Nucleus accumbens (tissue), 56 donors: ENCODE results near the gene TMEM176A.
"Not testable (repeated sequence)": the region's sequence is repeated elsewhere in the genome, so short reads cannot be mapped to it uniquely, and the experiment has no call there.

ENCODE experiments used
- DNase-seq, 56 donors: peaks; one replicate each; lab custom pipeline; 2025; lab: John Stamatoyannopoulos, UW

TMEM176A gene

GRCh38 chr7:150807616-150808438 lies 7.3 kb downstream of the TMEM176A start:
- not testable (repeated sequence) for DNase-seq

GRCh38 chr7:150814328-150815001 lies 13.9 kb downstream of the TMEM176A start:
- DNase-seq = no peak

GRCh38 chr7:150818971-150819370 lies 18.4 kb downstream of the TMEM176A start:
- DNase-seq = no peak

GRCh38 chr7:150820148-150820547 lies 19.6 kb downstream of the TMEM176A start:
- DNase-seq = no peak

- DNase-seq = no peak
These were observed 20.1 kb downstream of the TMEM176A start for GRCh38 chr7:150820578-150821198.

GRCh38 chr7:150823043-150823442 lies 22.5 kb downstream of the TMEM176A start:
- DNase-seq = no peak

GRCh38 chr7:150823484-150824126 lies 23.0 kb downstream of the TMEM176A start:
- no peak for DNase-seq

- DNase-seq = no peak
These were observed 24.0 kb downstream of the TMEM176A start for GRCh38 chr7:150824379-150825177.

- no peak for DNase-seq
These were observed 25.7 kb downstream of the TMEM176A start for GRCh38 chr7:150826061-150826849.

- DNase-seq = no peak
These were observed 27.8 kb downstream of the TMEM176A start for GRCh38 chr7:150828384-150828783.

- DNase-seq = no peak
These were observed 28.9 kb downstream of the TMEM176A start for GRCh38 chr7:150829426-150829825.

GRCh38 chr7:150830937-150831336 lies 30.4 kb downstream of the TMEM176A start:
- no peak for DNase-seq

- no peak for DNase-seq
These were observed 31.3 kb downstream of the TMEM176A start for GRCh38 chr7:150831851-150832250.

GRCh38 chr7:150835019-150835418 lies 34.5 kb downstream of the TMEM176A start:
- no peak for DNase-seq

- DNase-seq = no peak
These were observed 35.2 kb downstream of the TMEM176A start for GRCh38 chr7:150835702-150836280.

- DNase-seq = no peak
These were observed 38.5 kb downstream of the TMEM176A start for GRCh38 chr7:150838965-150839650.

- DNase-seq = no peak
These were observed 41.4 kb downstream of the TMEM176A start for GRCh38 chr7:150842018-150842417.

- DNase-seq = no peak
These were observed 42.1 kb downstream of the TMEM176A start for GRCh38 chr7:150842716-150843115.
